ENCODE measurements around the gene PYGB.
"Not testable (repeated sequence)": the region's sequence is repeated elsewhere in the genome, so short reads cannot be mapped to it uniquely, and the experiment has no call there.

Gene PYGB

GRCh38 chr20:25230166-25230831 lies 17.6 kb upstream of the PYGB start:
- no peak for DNase-seq (ENCODE audit: low spot score)

- DNase-seq (ENCODE audit: low spot score): no peak
These were observed 14.7 kb upstream of the PYGB start for GRCh38 chr20:25233016-25233772.

GRCh38 chr20:25234009-25234849 lies 13.7 kb upstream of the PYGB start:
- DNase-seq (ENCODE audit: low spot score): not testable (repeated sequence)

GRCh38 chr20:25236450-25237304 lies 11.2 kb upstream of the PYGB start:
- no peak for DNase-seq (ENCODE audit: low spot score)

GRCh38 chr20:25237610-25238318 lies 10.1 kb upstream of the PYGB start:
- peak; percentile 100 for DNase-seq (ENCODE audit: low spot score)

- no peak for DNase-seq (ENCODE audit: low spot score)
These were observed 9.4 kb upstream of the PYGB start for GRCh38 chr20:25238319-25239037.

- DNase-seq (ENCODE audit: low spot score): no peak
These were observed 8.2 kb upstream of the PYGB start for GRCh38 chr20:25239387-25240370.

- not testable (repeated sequence) for DNase-seq (ENCODE audit: low spot score)
These were observed 6.8 kb upstream of the PYGB start for GRCh38 chr20:25240851-25241658.

- DNase-seq (ENCODE audit: low spot score): not testable (repeated sequence)
These were observed 6.3 kb upstream of the PYGB start for GRCh38 chr20:25241659-25241955.

GRCh38 chr20:25242231-25242630 lies 5.7 kb upstream of the PYGB start:
- no peak for DNase-seq (ENCODE audit: low spot score)

GRCh38 chr20:25243416-25243979 lies 4.4 kb upstream of the PYGB start:
- no peak for DNase-seq (ENCODE audit: low spot score)

- no peak for DNase-seq (ENCODE audit: low spot score)
These were observed 2.9 kb upstream of the PYGB start for GRCh38 chr20:25244976-25245375.

- no peak for DNase-seq (ENCODE audit: low spot score)
These were observed 2.4 kb upstream of the PYGB start for GRCh38 chr20:25245461-25245860.

- DNase-seq (ENCODE audit: low spot score): no peak
These were observed 1.5 kb upstream of the PYGB start for GRCh38 chr20:25246182-25246999.

GRCh38 chr20:25247000-25247517 lies 826 bp upstream of the PYGB start:
- peak; percentile 84 for DNase-seq (ENCODE audit: low spot score)

GRCh38 chr20:25247518-25247955 lies 348 bp upstream of the PYGB start:
- no peak for DNase-seq (ENCODE audit: low spot score)

- DNase-seq (ENCODE audit: low spot score): no peak
These were observed 894 bp downstream of the PYGB start for GRCh38 chr20:25248786-25249172.

Data from RKO (cell line).